NCI-H345 (cell line): ENCODE measurements around the gene CHPF.

ENCODE experiments used
- DNase-seq: peaks from one replicate; lab custom pipeline; 2025; lab: John Stamatoyannopoulos, UW

CHPF gene

GRCh38 chr2:219513787-219514186 lies 29.8 kb downstream of the CHPF start:
- DNase-seq, result no peak

- no peak for DNase-seq
Measured at GRCh38 chr2:219512524-219513216, 30.9 kb downstream of the CHPF start.

GRCh38 chr2:219511547-219512325 lies 31.9 kb downstream of the CHPF start:
- no peak for DNase-seq

GRCh38 chr2:219510512-219511135 lies 33.0 kb downstream of the CHPF start:
- DNase-seq, result no peak

GRCh38 chr2:219509780-219510511 lies 33.7 kb downstream of the CHPF start:
- DNase-seq, result peak; percentile 56

- no peak for DNase-seq
Measured at GRCh38 chr2:219508971-219509779, 34.4 kb downstream of the CHPF start.

GRCh38 chr2:219508444-219508734 lies 35.2 kb downstream of the CHPF start:
- DNase-seq, result no peak

GRCh38 chr2:219507581-219508443 lies 35.8 kb downstream of the CHPF start:
- DNase-seq, result no peak

GRCh38 chr2:219506802-219507526 lies 36.6 kb downstream of the CHPF start:
- no peak for DNase-seq

GRCh38 chr2:219506153-219506801 lies 37.3 kb downstream of the CHPF start:
- no peak for DNase-seq

GRCh38 chr2:219505585-219505984 lies 38.0 kb downstream of the CHPF start:
- no peak for DNase-seq

- no peak for DNase-seq
Measured at GRCh38 chr2:219502618-219503017, 41.0 kb downstream of the CHPF start.

- DNase-seq, result no peak
Measured at GRCh38 chr2:219501849-219502248, 41.8 kb downstream of the CHPF start.

GRCh38 chr2:219500135-219500534 lies 43.5 kb downstream of the CHPF start:
- DNase-seq, result no peak

- DNase-seq, result no peak
Measured at GRCh38 chr2:219499555-219499954, 44.1 kb downstream of the CHPF start.

GRCh38 chr2:219499058-219499307 lies 44.6 kb downstream of the CHPF start:
- no peak for DNase-seq

- peak; percentile 97 for DNase-seq
Measured at GRCh38 chr2:219498280-219499057, 45.1 kb downstream of the CHPF start, which contains the start of gene GMPPA. Gene GMPPA, plus strand, starts transcription at chr2:219498891. Its CDS starts 1,085 bp downstream, at chr2:219499976.

GRCh38 chr2:219497495-219498279 lies 45.9 kb downstream of the CHPF start:
- DNase-seq, result peak; percentile 38
